ENCODE data around the gene VPS37B.

DNA sequence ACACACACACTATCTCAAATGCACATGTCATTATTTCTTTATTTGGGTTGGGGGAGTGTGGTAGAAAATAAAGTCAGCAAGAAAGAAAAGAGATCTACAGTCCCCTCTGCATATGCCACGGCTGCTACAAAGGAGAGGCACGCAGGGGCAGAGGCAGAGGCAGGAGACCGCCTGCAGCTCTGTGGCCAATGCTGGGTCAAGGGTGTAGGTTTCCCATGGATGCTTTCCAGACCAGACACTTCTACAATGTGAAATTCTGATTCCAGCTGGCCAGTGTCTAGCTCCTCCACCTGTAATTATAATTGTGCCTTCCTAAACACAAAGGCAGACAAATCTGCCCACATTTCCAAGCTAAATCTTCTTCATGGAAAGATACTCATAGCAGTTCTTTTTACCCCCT lies 19.2 kb downstream of the VPS37B start:
- TF ChIP-seq ZNF274 (IDR thresholded peaks at IDR 0.05; ENCODE audit: low read depth, low read length) (no peak), YY1 (IDR thresholded peaks at IDR 0.05; ENCODE audit: insufficient read depth, insufficient read length) (no peak)
